Activated naive CD8-positive, alpha-beta T cell treated with anti-CD3 and anti-CD28 coated beads, Interleukin-2, amount 50 U/mL, for 24 hours (primary cell): Measurements from ENCODE around the gene AIF1.
A peak's percentile ranks its signal among the peaks of the same experiment; 100 is the strongest.

Source experiments
- ATAC-seq: fragments of 150-1000 bp; cut with Tn5 transposase; one replicate; pipeline ENCODE4 v1.10.0; 2021
- DNase-seq: peaks from one replicate; pipeline ENCODE4 v3.0.0; 2021
- H3K27ac Mint-ChIP-seq: one replicate; pipeline ENCODE4 v1.8.0; 2021; ENCODE audit warnings: mild to moderate bottlenecking, mixed read lengths
- H3K27me3 Mint-ChIP-seq: one replicate; pipeline ENCODE4 v1.8.0; 2021; ENCODE audit warnings: mixed read lengths
- H3K36me3 Mint-ChIP-seq: one replicate; pipeline ENCODE4 v1.8.0; 2021; ENCODE audit warnings: low read depth, mixed read lengths
- H3K4me1 Mint-ChIP-seq: one replicate; pipeline ENCODE4 v1.8.0; 2021; ENCODE audit warnings: mixed read lengths
- H3K4me3 Mint-ChIP-seq: one replicate; pipeline ENCODE4 v1.8.0; 2021; ENCODE audit warnings: mild to moderate bottlenecking, moderate library complexity, mixed read lengths
- H3K9me3 Mint-ChIP-seq: one replicate; pipeline ENCODE4 v1.8.0; 2021; ENCODE audit warnings: mixed read lengths

The AIF1 gene

GRCh38 chr6:31659649-31660380 is 44.8 kb downstream of the AIF1 start:
- ATAC-seq (peak; percentile 41), DNase-seq (peak; percentile 37)
- no peaks in the 10 kb centered on the region for H3K9me3 Mint-ChIP-seq
- peaks cover 52% of the 10 kb centered on the region for H3K36me3 Mint-ChIP-seq
- peak overlapping the region; percentile 87 for H3K27ac Mint-ChIP-seq
- H3K4me1 Mint-ChIP-seq: peaks cover 78% of the 10 kb centered on the region
- peak overlapping the region; percentile 93 for H3K4me3 Mint-ChIP-seq
- peaks cover under 1% of the 10 kb centered on the region for H3K27me3 Mint-ChIP-seq

- Mint-ChIP-seq H3K36me3 (peaks cover 54% of the 10 kb centered on the region), H3K4me1 (peaks cover 76% of the 10 kb centered on the region), H3K27ac (peak within 1 kb of the TSS; percentile 87), H3K4me3 (peak within 1 kb of the TSS; percentile 93), H3K9me3 (no peaks in the 10 kb centered on the region), H3K27me3 (peaks cover 2% of the 10 kb centered on the region)
- DNase-seq (peak; percentile 85), ATAC-seq (peak; percentile 75)
Measured at GRCh38 chr6:31660381-31661261, 45.6 kb downstream of the AIF1 start, which contains the start of gene C6orf47. Gene C6orf47, minus strand, starts transcription at chr6:31660778. Its CDS starts 831 bp downstream, at chr6:31659947.

- Mint-ChIP-seq H3K9me3 (no peaks in the 10 kb centered on the region), H3K27me3 (peaks cover 2% of the 10 kb centered on the region), H3K4me3 (peak overlapping the region; percentile 93), H3K36me3 (peaks cover 58% of the 10 kb centered on the region), H3K4me1 (peaks cover 75% of the 10 kb centered on the region), H3K27ac (peak overlapping the region; percentile 46)
- no peak for DNase-seq
- no peak for ATAC-seq
Measured at GRCh38 chr6:31661262-31662123, 46.5 kb downstream of the AIF1 start.

GRCh38 chr6:31662124-31662723 is 47.2 kb downstream of the AIF1 start:
- Mint-ChIP-seq H3K27ac (peak overlapping the region; percentile 8), H3K27me3 (peaks cover 2% of the 10 kb centered on the region), H3K4me1 (peaks cover 76% of the 10 kb centered on the region), H3K4me3 (peak overlapping the region; percentile 37), H3K9me3 (no peaks in the 10 kb centered on the region), H3K36me3 (peaks cover 60% of the 10 kb centered on the region)
- ATAC-seq: no peak
- DNase-seq: no peak

GRCh38 chr6:31663126-31663960 is 48.3 kb downstream of the AIF1 start:
- Mint-ChIP-seq H3K4me3 (peak overlapping the region; percentile 98), H3K27me3 (peaks cover 2% of the 10 kb centered on the region), H3K36me3 (peaks cover 63% of the 10 kb centered on the region), H3K9me3 (no peaks in the 10 kb centered on the region), H3K4me1 (peaks cover 76% of the 10 kb centered on the region), H3K27ac (peak overlapping the region; percentile 98)
- DNase-seq: no peak
- ATAC-seq: no peak

GRCh38 chr6:31663961-31664789 is 49.1 kb downstream of the AIF1 start:
- H3K27me3 Mint-ChIP-seq: peaks cover 2% of the 10 kb centered on the region

GRCh38 chr6:31664790-31665500 is 49.9 kb downstream of the AIF1 start, which contains the start of gene GPANK1:
Gene GPANK1, minus strand, starts transcription at chr6:31664997. Its CDS starts 519 bp downstream, at chr6:31664478.
- Mint-ChIP-seq H3K36me3 (peaks cover 74% of the 10 kb centered on the region), H3K4me1 (peaks cover 64% of the 10 kb centered on the region), H3K27me3 (peaks cover 2% of the 10 kb centered on the region), H3K27ac (peak within 1 kb of the TSS; percentile 98), H3K9me3 (no peaks in the 10 kb centered on the region), H3K4me3 (peak within 1 kb of the TSS; percentile 98)
- DNase-seq (peak; percentile 89), ATAC-seq (peak; percentile 9)

More at GRCh38 chr6:31663961-31664789, 49.1 kb downstream of the AIF1 start:
- Mint-ChIP-seq H3K4me3 (peak overlapping the region; percentile 98), H3K36me3 (peaks cover 72% of the 10 kb centered on the region), H3K27ac (peak overlapping the region; percentile 98), H3K9me3 (no peaks in the 10 kb centered on the region), H3K4me1 (peaks cover 69% of the 10 kb centered on the region)
- DNase-seq (no peak), ATAC-seq (no peak)

GRCh38 chr6:31665501-31666336 is 50.7 kb downstream of the AIF1 start, which contains the start of gene CSNK2B:
Gene CSNK2B, plus strand, starts transcription at chr6:31666080. Its CDS starts 752 bp downstream, at chr6:31666832.
- H3K27ac Mint-ChIP-seq: peak within 1 kb of the TSS; percentile 98
- DNase-seq: peak; percentile 98
- H3K4me3 Mint-ChIP-seq: peak within 1 kb of the TSS; percentile 98
- peaks cover 78% of the 10 kb centered on the region for H3K36me3 Mint-ChIP-seq
- peak; percentile 85 for ATAC-seq
- H3K27me3 Mint-ChIP-seq: peaks cover 2% of the 10 kb centered on the region
- H3K4me1 Mint-ChIP-seq: peaks cover 60% of the 10 kb centered on the region
- H3K9me3 Mint-ChIP-seq: no peaks in the 10 kb centered on the region

- peaks cover 79% of the 10 kb centered on the region for H3K36me3 Mint-ChIP-seq
- ATAC-seq (no peak), DNase-seq (no peak)
- peaks cover 54% of the 10 kb centered on the region for H3K4me1 Mint-ChIP-seq
- H3K9me3 Mint-ChIP-seq: no peaks in the 10 kb centered on the region
- peaks cover 2% of the 10 kb centered on the region for H3K27me3 Mint-ChIP-seq
- H3K4me3 Mint-ChIP-seq: peak overlapping the region; percentile 98
- H3K27ac Mint-ChIP-seq: peak overlapping the region; percentile 98
Measured at GRCh38 chr6:31666337-31666965, 51.4 kb downstream of the AIF1 start.
